Hematopoietic multipotent progenitor cell (in vitro differentiated cells): ENCODE data around the gene TLR7. TPM values are rescaled to one million over a fixed set of nuclear protein-coding genes. Genes with fewer than 3 reads are reported as not detected.

Experiments
- DNase-seq, 3 donors: peaks; one replicate each; pipeline ENCODE4 v3.0.0-alpha.2; 2011 to 2015; ENCODE audit warnings: low read depth in 2 of 3, low spot score in 2 of 3
- total RNA-seq: library from RNA; depleted of rRNA; stranded (reverse); fragments of >200 nt; gene quantifications from one replicate; pipeline ENCODE4 v1.2.3, GENCODE V29; 2012

Gene TLR7
- total RNA-seq, 1 donor: under 0.01 TPM

- no peak for DNase-seq
These were observed 55.2 kb downstream of the TLR7 start for GRCh38 chrX:12921886-12922598.

DNA sequence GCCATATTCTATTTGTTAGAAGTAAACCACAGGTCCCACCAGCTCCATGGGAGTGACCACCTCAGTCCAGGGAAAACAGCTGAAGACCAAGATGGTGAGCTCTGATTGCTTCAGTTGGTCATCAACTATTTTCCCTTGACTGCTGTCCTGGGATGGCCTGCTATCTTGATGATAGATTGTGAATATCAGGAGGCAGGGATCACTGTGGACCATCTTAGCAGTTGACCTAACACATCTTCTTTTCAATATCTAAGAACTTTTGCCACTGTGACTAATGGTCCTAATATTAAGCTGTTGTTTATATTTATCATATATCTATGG is 55.7 kb downstream of the TLR7 start:
- DNase-seq: no peak

DNA sequence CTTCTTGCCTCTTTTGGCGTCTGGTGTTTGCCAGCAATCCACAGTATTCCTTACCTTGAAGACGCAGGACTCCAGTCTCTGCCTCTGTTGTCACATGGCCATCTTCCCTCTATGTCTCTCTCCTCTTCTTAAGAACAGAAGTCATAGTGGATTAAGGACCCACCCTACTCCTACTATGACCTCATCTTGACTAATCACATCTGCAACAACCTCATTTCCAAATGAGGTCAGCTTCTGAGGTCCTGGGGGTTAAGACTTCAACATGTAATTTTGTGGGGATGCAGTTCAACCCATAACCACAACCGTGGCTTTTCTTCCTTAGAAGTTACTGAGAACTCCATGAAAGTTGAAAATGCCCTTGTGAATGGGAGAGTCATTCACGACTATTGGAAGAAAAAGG is 62.8 kb downstream of the TLR7 start:
- no peak for DNase-seq

GRCh38 chrX:12930150-12930549 is 63.3 kb downstream of the TLR7 start:
- DNase-seq: no peak

- no peak for DNase-seq
These were observed 65.4 kb downstream of the TLR7 start for GRCh38 chrX:12932244-12932643.

DNA sequence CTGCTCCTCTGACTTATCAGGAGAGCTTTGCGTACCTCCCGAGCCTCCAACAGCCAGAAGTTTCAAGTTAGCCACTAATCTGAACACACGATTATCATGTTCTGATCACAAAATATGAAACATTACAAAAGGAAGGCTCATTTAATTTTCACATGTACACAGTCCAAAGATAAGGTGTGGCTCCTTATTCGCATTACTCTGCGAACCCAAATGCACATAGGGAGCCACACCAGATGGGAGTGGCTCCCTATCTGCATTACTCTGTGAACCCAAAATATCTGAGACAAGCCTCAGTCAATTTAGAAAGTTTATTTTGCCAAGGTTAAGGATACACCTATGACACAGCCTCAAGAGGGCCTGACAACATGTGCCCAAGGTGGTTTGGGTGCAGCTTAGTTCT is 68.0 kb downstream of the TLR7 start:
- no peak for DNase-seq

DNA sequence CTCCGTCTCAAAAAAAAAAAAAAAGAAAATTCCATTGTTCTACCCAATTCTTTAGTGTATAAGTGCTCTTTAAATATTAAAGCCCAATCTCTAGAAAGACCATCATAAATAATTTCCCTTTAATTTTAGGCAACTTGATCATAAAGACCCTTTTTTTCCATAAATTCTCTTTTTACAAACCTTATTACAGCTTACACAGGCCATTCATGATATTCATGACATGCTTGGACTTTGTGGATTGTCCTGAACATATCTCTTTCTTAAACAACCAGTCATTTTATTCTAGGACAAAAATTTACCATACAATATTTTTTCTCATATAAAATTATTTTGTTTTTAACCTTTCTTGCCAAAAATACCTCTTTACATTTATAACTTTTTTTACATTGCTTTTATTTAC is 70.1 kb downstream of the TLR7 start:
- no peak for DNase-seq

Other genes starting within 250 kb of the TLR7 start
- gene PRPS2, start 75.7 kb upstream of the TLR7 start, total RNA-seq: 60.6 TPM
- 0.27 TPM for gene TLR8, start 39.5 kb downstream of the TLR7 start, total RNA-seq
- gene TMSB4X, start 108.0 kb downstream of the TLR7 start, total RNA-seq: 723 TPM
- not detected for gene FAM9C, start 177.5 kb downstream of the TLR7 start, total RNA-seq